ENCODE data around the gene KMT5C. TPM values are rescaled to one million over a fixed set of nuclear protein-coding genes. Genes with fewer than 3 reads are reported as not detected.

The KMT5C gene
- total RNA-seq, 1 experiment from 2014 or later: 63.1 TPM

GRCh38 chr19:55311397-55311796 lies 28.3 kb upstream of the KMT5C start (continued):
- TF ChIP-seq USF1 (CRISPR knock-in tag; IDR thresholded peaks at IDR 0.05) (no peak), AR (CRISPR knock-in tag; IDR thresholded peaks at IDR 0.05) (no peak), ZNF423 (CRISPR knock-in tag; IDR thresholded peaks at IDR 0.05) (no peak), CDX4 (CRISPR knock-in tag; IDR thresholded peaks at IDR 0.05; ENCODE audit: borderline replicate concordance) (no peak), ZNF532 (CRISPR knock-in tag; IDR thresholded peaks at IDR 0.05; ENCODE audit: borderline replicate concordance) (no peak), FOXP1 (CRISPR knock-in tag; IDR thresholded peaks at IDR 0.05; ENCODE audit: borderline replicate concordance) (no peak), ATF2 (CRISPR knock-in tag; IDR thresholded peaks at IDR 0.05; ENCODE audit: borderline replicate concordance, low read depth) (no peak), NFE2L1 (CRISPR knock-in tag; IDR thresholded peaks at IDR 0.05) (no peak), SMAD3 (CRISPR knock-in tag; IDR thresholded peaks at IDR 0.05; ENCODE audit: borderline replicate concordance) (no peak)

GRCh38 chr19:55311797-55312196 lies 27.9 kb upstream of the KMT5C start:
- H3K36me3 Mint-ChIP-seq: peaks cover 18% of the 10 kb centered on the region
- ChIA-PET POLR2A (no interaction called here), CTCF (interaction anchor here (0.6 to 4.1 kb wide), 3 partner anchors 11 to 107 kb away, joined by 3 to 18 read pairs (median 3); no protein-coding TSS in a partner anchor)
- H3K27me3 Mint-ChIP-seq (ENCODE audit: low read depth): peaks cover 5% of the 10 kb centered on the region; the same call in 1 of the 2 replicates
- no peaks in the 10 kb centered on the region for H3K4me1 Mint-ChIP-seq
- no peak overlapping the region for H3K27ac Mint-ChIP-seq
- no peak overlapping the region for H3K4me3 Mint-ChIP-seq
- DNase-seq (ENCODE audit: low spot score) (no peak), ATAC-seq (no peak)
- no peaks in the 10 kb centered on the region for H3K9me3 Mint-ChIP-seq
- no peak for TF ChIP-seq ZNF512 (CRISPR knock-in tag; IDR thresholded peaks at IDR 0.05; ENCODE audit: borderline replicate concordance)
- TF ChIP-seq ZNF281 (CRISPR knock-in tag; IDR thresholded peaks at IDR 0.05): no peak
- TF ChIP-seq TEAD4 (CRISPR knock-in tag; IDR thresholded peaks at IDR 0.05): no peak
- TF ChIP-seq PREB (CRISPR knock-in tag; IDR thresholded peaks at IDR 0.05; ENCODE audit: borderline replicate concordance): no peak
- no peak for TF ChIP-seq HMGA2 (CRISPR knock-in tag; IDR thresholded peaks at IDR 0.05)
- TF ChIP-seq PRRX2 (CRISPR knock-in tag; IDR thresholded peaks at IDR 0.05): no peak
- TF ChIP-seq ETV6 (CRISPR knock-in tag; IDR thresholded peaks at IDR 0.05): no peak
- no peak for TF ChIP-seq ERG (CRISPR knock-in tag; IDR thresholded peaks at IDR 0.05)
- TF ChIP-seq FOXP1 (CRISPR knock-in tag; IDR thresholded peaks at IDR 0.05; ENCODE audit: borderline replicate concordance): no peak
- TF ChIP-seq NFE2L1 (CRISPR knock-in tag; IDR thresholded peaks at IDR 0.05): no peak
- no peak for TF ChIP-seq ZNF138 (CRISPR knock-in tag; conservative IDR thresholded peaks at IDR 0.05)
